Measurements from ENCODE around the gene SP5.
"Not testable (repeated sequence)": the region's sequence is repeated elsewhere in the genome, so short reads cannot be mapped to it uniquely, and the experiment has no call there.

Gene SP5

DNA sequence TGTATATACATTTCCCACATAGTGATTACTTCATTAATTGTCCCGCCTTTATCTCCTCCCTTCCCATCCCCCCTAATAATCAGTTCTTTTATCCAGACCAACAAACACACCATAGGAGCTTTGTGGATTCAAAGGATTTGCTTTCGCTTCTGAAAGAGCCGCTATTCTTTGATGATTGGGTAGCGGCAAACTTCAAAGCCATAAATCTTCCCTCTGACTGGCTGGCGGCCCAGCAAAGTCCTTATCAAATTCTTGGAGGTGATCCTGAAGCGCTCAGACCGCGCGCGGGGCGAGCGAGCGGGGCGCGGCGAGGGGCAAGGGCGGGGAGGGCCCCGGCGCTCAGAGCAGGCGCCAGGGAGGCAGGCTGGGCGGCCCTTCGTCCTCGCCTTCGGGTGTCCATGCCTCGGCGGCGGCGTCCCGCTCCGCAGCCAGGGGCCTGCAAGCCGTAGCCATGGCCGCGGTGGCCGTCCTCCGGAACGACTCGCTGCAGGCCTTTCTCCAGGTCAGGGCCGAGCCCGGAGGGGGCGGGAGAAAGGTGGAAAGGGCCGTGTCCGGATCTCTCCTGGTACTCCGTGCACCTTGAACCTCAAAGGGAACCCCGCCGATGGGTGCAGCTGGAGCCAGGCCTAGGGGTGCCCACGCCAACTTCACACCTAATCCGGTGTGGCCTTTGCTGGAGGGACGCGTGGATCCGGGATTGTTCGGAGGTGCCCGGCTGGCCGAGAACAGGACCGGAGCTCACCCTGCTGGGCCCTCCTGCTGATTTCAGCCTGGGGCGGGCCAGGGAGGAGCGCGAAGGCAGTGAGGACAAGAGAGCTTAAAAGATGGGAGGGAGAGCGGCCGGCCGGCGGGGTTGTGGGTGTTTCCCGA is at the start of gene SP5:
SP5 (plus strand) TSS at position 276 of the 870 bp plus-strand sequence; CDS start at position 452, 176 bp downstream.
- DNase-seq (ENCODE audit: low read depth): peak; percentile 6

DNA sequence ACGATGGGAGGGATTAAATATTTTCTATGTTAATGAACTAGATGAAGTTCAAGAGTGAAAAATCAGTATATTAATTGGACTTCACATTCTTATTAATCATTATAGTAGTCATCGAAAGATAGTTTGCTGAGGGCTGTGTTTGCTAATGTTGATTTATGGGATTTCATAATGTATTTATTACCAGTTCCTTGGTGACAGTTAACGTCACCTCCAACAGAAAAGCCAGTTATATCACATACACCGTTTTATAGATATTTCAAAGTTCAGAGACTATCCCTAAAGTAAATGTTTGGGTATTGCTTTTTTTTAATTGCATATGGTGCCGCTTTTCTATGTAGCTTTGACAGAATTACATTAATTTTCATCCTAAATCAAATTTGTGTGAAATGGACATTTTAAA is 49.4 kb upstream of the SP5 start:
- DNase-seq (ENCODE audit: low read depth): no peak

DNA sequence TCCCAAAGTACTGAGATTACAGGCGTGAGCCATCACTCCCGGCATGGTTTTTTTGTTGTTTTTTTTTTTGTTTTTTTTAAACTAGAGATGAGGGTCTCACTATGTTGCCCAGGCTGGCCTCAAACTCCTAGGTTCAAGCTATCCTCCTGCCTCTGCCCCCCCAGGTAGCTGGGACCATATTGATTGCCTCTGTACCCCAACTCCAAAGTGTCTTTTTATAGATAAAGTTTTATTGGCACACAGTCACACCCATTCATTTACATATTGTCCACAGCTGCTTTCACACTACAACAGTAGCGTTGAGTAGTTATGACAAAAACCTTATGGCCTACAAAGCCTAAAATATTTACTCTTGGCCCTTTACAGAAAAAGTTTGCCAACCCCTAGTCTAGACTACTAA is 45.2 kb upstream of the SP5 start:
- no peak for DNase-seq (ENCODE audit: low read depth)

DNA sequence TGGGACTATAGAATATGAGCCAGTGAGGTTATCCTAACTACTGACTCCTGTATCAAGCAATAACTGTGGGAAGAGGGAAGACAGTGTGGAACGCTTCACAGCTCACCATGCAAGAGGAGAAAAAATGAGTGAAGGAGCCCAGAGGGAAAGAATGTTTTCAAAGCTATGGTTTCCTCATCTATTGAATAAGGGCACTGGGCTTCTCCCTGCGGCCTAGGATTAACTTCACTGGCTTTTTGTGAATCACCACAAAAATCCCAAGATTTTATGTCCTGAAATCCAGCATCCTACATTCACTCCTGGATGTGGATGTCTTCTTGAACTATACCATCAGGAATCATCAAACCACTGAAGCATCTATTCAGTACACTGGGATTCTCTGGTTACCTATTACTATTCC is 44.5 kb upstream of the SP5 start:
- no peak for DNase-seq (ENCODE audit: low read depth)

DNA sequence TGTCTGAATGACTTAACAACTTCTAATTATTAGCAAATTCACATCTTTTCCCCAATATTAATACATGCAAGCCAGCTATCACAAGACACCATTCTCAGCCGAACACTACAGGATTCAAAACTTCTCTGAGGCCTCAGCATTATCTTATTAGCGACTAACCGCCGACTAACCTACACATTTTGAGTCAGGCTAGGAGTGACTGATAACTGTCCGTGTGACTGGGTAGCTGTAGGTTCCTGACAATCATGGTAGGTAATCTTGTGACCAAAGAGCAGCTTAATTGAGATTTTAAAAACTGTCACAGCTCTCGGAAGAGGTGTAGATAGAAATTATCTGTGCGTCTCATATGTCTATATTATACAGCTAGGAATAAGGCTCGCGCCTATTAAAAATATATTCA is 44.1 kb upstream of the SP5 start:
- DNase-seq (ENCODE audit: low read depth): no peak

DNA sequence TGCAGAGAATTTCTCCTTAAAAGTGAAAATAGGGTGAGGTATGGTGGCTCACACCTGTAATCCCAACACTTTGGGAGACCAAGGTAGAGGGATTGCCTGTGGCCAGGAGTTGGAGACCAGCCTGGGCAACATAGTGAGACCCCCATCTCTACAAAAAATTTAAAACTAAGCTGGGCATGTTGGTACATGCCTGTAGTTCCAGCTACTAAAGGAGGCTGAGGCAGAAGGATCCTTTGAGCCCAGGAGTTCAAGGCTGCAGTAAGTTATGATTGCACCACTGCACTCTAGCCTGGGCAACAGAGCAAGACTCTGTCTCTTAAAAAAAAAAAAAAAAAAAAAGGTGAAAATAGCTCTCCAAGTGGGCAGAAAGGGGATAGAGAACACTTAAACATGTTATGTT is 40.9 kb upstream of the SP5 start:
- not testable (repeated sequence) for DNase-seq (ENCODE audit: low read depth)

DNA sequence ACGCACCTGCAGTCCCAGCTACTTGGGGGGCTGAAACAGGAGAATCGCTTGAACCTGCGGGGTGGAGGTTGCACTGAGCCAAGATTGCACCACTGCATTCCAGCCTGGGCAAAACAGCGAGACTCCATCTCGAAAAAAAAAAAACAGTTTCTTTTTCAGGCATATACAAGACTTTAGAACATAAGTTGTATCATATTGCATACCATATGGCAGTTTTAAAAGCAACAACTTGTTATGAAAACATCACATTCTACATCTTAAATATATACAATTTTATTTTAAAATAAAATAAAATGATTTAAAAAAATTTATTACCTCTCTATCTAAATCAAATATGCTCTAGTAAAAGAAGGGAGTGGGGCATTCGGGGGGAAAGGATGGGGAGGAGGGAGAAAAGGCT is 39.4 kb upstream of the SP5 start:
- DNase-seq (ENCODE audit: low read depth): no peak

DNA sequence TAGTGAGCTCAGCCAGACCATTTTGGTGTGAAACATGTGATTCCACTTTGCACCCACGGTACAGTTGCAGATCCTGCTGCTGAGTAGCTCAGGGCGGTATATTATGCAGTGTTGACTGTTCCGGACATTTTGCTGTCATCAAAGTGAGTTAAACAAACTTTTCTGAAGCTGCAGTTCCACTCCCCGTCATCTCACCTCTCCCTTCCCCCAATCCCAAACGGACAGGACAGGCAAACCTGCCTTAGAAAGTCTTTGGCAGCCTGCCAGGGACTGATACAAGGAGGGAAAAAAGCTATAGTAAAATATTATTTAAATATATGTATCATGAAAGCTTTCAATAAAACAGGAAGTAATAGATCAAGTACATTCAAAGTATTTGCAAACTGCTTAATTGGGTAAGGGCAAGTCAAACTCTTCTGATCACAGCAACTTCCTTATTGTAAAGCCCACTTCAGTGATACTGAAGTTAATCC is 35.5 kb upstream of the SP5 start:
- DNase-seq (ENCODE audit: low read depth): no peak

DNA sequence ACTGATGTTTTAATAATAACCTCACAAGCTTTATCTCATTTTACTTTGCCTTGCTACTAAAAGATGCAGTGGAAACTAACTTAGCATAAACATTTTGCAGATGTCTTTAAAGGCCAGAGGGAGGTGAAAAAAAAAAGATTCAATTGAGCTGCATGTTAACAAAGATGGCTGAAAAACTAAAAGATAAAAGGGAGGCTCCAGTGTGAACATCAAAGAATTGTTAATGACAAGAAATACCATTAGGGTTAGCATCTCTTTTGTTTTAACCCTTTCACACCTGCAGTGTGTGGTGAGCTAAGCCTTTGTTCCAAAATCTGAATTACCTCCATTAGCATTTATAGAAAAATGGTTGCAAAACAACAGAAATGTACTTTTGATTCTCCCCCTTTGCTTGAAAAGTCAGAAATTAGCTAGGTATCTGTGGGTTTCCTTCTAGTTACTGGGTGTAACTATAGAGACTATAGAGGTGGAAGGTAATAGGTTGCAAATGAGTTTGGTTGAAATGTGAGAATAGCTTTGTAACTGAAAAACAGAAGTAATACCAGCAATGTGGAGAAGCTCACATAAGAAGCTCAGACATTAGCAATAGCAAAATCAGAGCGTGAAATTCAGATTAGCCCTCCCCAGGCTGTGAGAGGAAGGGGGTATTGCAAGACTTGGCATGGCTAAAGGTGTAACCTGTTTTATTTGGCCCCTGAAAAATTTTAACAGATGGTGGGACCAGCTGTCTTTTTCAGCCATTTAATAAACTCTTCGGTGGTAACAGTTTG is 34.8 kb upstream of the SP5 start:
- DNase-seq (ENCODE audit: low read depth): no peak

DNA sequence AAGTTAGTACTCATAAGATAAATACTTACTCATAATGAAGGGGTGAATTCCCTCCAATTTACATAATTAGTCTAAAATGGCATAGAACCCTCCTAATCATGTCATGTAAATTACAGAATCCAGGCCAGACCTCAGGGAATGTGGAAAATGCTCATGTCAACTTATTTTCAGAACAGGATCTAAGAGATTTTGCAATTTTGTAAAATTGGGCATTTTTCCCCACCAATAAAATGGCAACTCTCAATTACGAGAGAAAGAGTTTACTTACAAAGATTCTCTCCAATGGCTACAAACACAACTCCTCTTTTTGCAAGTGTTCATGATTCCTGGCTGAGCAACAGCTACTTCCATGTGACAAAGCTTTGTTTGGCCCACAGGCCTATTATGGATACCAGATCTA is 33.8 kb upstream of the SP5 start:
- no peak for DNase-seq (ENCODE audit: low read depth)

DNA sequence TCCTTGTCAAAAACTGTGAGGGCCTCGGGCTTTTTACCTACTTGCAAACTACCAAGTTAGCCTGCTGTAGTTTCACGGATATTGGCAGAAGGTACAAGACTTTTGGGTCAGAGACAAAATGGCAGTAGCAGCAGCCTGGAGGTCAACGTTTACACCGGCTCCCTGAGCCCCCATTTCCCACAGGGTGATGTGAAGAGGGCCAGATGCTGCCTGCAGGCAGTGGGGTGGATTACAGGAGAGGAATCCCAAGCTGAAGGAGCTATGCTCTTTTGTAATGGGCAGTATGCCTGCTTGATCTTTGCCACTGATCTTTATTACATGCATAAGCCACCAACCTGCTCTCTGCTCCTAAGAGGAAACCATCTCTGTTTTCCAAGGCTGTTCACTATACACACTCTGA is 29.5 kb upstream of the SP5 start:
- DNase-seq (ENCODE audit: low read depth): no peak

DNA sequence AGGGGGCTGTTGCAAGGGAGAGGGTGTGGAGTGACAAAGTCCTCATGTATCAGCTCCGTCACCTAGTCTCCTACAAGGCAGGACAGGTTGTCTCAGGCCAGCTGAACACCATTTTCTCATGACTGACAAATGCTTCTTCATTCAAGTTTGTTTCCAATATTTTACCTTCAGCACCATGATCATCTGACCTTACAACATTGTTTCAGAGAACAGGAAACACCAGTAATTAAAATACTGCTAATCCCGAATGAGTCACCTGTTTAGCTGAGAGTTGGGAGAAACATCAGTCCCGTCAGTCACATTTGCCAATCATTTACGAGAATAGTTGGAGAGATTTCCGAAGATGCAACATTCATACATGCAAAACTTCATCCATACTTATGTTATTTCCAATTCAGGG is 25.7 kb upstream of the SP5 start:
- DNase-seq (ENCODE audit: low read depth): no peak

DNA sequence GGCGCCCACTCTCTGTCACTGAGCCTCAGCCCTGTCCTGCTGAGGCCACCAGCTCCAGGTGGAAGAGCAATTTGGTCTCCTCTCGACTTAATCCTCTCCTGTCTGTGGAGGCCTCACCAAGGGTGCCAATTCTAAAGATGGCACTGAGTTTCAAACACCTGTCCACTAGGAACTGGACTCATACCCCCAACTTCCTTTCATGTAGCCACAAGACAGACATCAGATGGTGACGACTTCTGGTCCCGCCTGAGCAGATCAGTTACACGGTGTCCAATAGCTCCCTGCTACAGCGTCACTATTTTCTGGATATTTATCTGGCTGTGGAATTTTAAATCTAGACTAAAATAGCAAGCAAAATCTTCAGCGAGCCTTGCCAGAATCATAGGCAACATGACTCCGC is 24.5 kb upstream of the SP5 start:
- no peak for DNase-seq (ENCODE audit: low read depth)

DNA sequence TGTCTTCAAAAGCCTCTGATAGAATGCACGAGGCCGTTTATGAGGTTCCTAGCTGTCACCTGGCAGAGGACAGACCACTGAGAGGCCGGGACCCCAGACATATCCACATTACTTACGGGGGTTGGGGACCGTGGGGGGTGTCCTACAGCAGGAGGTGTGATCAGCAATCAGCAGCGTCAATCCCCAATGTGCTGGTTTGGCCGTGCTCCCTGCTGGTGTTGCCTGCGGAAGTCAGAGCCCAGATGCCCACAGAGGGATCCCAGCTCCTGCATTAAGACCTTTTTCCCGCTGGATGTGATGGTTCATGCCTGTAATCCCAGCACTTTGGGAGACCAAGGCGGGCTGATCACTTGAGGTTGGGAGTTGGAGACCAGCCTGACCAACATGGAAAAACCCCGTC is 20.8 kb upstream of the SP5 start:
- no peak for DNase-seq (ENCODE audit: low read depth)

DNA sequence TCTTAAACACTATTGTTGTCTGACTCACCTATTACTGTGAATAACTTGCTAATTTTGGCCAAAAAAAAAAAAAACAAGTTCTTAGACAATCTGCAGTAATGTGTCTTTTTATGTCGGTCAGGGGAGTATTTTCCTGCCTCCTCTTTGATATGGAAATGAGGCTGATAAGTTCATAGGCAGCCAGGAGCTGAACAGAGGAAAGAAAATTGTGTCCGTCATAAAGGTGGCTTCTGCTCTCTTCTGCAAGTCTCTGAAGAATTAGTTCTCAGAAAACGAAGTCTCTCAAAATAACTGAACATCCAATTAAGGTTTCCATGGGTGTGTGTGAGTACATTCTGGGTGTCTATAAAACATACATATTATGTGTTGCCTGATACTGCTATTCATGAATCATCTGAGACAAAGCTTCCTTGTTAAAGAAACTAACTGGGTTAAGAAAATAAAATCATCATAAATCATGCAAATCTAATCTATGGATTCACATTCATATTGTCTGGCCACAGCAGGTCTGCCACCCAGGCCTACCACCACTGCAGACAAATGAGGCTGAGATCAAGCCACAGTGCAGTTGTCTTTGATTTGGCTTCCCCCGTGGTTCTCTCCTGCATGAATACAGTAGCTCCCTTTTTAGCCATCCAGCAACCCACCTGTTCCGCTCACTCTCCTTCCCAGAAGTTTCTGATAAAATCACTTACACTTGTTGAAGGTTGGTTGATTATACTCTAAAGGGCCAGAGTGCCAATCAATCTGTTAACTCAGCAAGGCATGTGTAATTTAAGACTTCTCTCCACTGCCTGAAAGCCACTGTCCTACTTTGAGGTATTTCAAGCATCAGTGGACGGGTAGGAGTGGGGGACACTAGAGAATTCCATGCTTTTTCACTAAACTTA is 19.4 kb upstream of the SP5 start:
- no peak for DNase-seq (ENCODE audit: low read depth)

DNA sequence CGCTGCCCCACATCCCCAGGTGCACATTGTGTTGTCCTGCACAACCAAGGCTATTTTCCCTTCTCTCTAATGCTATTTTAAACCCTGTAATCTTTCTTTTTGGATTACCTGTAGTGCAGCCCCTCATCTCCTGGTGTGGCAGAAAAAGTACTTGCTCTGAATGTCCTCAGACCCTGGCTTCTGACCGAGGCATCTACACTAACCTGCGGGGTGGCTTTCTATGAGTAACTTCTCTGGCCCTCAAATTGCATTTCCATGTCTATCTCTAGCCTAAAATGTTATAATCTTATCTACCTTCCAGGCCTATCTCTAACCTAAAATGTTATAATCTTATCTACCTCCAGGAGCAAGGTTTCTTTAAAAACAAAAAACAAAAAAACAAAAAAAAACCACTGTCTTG is 18.2 kb upstream of the SP5 start:
- no peak for DNase-seq (ENCODE audit: low read depth)

DNA sequence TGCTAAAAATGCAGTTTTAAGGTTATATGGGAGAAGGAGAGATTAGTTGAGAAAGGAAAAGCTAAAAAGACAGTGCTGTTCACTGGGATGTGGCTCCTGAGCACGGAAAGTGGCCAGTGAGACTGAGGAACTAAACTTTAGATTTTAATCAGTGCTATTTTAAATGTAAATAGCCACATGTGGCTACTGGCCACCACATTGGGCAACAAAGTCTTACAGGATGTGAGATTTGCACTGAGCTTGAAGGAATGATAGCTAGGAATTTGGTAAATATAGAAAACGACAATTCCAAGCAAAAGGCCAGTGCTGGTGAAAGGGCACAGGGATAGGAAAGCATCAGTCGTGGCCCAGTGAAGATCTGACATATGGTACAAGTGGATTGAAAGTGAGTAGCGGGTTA is 14.1 kb upstream of the SP5 start:
- no peak for DNase-seq (ENCODE audit: low read depth)

DNA sequence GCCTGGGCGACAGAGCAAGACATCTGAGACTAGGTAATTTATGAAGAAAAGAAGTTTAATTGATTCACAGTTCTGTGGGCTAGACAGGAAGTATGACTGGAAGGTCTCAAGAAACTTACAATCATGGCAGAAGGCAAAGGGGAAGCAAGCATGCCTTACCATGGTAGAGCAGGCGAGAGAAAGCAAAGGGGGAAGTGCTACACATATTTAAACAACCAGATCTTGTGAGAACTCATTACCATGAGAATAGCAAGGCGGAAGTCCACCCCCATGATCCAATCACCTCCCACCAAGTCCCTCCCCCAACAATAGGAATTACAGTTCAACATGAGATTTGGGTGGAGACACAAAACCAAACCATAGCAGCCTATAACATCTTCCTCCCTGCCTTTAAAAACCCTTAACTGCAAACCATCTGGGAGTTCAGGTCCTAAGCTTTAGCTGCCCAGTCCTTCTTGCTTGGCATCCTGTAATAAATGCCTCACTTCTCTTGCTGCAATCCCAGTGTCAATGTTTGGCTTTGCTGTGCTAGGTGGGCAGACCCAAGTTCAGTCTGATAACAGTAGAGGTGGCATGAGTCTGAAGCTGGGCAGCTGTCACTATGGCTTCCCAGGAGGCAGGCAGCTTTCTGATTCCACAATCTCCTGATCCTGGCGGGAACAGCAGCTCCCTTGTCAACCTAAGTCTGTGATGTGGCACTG is 11.2 kb upstream of the SP5 start:
- DNase-seq (ENCODE audit: low read depth): no peak

DNA sequence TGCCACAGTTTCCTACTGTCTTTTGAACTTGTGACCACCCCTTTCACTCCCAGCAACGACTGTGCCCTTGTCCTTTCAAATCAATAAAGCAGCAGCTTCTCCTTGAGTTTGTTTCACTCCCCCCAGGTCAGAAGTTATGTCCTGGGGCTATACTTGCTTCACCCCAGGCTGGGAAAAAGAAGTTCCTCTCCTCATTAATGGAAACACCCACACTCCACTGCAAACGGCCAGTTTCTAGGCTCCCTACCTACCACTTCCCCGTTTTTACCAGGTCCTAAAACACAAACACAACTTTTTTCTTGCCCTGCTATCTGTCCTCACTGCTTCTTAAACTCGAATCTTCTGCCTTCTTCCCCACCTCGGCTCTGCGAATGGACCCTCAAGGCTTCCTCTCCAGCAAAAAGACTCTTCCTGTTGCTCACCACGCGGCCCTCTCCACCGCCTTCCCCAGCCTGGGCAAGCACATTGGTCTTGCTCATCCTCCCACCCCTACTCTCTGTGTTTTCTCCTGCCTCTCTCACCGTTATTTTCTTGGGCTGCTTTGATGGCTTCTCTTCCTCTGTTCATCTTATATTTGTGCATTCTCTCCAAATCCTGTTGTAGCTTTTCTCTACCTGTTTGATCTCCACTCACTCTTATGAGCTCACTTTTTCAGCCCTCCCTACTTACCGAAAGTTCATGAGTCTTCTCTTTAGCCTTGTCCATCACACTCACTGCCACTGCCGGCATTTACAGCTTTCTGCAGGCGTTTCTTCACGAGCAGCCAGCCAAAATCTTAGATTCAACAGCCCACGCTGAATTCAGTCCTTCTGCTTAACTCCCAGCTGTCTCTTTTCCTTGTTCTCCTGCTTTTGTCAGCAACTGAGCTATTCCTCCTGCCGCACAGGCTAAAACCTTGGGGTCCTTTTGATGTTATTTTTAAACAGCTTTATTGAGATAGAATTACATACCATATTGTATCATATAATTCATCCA is 7.0 kb upstream of the SP5 start:
- DNase-seq (ENCODE audit: low read depth): no peak

DNA sequence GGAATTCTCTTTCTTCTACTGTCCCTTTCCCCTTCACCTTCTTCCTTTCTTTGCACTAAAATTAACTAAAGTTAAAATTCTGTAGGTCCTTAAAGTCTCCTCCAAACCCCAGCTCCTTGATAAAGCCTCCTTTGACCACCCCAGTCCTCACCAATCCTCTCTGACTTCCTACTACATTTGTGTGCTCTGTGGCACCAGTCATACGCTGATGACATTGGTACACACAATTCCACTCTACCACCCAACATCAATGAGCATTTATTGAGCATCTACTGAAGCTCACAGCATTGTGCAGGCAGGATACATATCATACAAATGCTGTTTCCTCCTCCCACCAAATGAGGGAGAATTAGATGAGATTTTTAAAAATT is 4.5 kb upstream of the SP5 start:
- no peak for DNase-seq (ENCODE audit: low read depth)

Measured in non-pigmented ciliary epithelial cell (primary cell).